Activated naive CD8-positive, alpha-beta T cell treated with anti-CD3 and anti-CD28 coated beads, Interleukin-2, amount 50 U/mL, for 24 hours (primary cell): Measurements from ENCODE around the gene SHC2.

Experiments
- ATAC-seq: fragments of 150-1000 bp; cut with Tn5 transposase; one replicate; pipeline ENCODE4 v1.10.0; 2021
- DNase-seq: peaks from one replicate; pipeline ENCODE4 v3.0.0; 2021
- H3K27ac Mint-ChIP-seq: one replicate; pipeline ENCODE4 v1.8.0; 2021; ENCODE audit warnings: mild to moderate bottlenecking, mixed read lengths
- H3K27me3 Mint-ChIP-seq: one replicate; pipeline ENCODE4 v1.8.0; 2021; ENCODE audit warnings: mixed read lengths
- H3K36me3 Mint-ChIP-seq: one replicate; pipeline ENCODE4 v1.8.0; 2021; ENCODE audit warnings: low read depth, mixed read lengths
- H3K4me1 Mint-ChIP-seq: one replicate; pipeline ENCODE4 v1.8.0; 2021; ENCODE audit warnings: mixed read lengths
- H3K4me3 Mint-ChIP-seq: one replicate; pipeline ENCODE4 v1.8.0; 2021; ENCODE audit warnings: mild to moderate bottlenecking, moderate library complexity, mixed read lengths
- H3K9me3 Mint-ChIP-seq: one replicate; pipeline ENCODE4 v1.8.0; 2021; ENCODE audit warnings: mixed read lengths

The SHC2 gene

GRCh38 chr19:460877-461720 is at the start of gene SHC2:
SHC2 (minus strand) TSS chr19:461033; CDS start chr19:460996, 37 bp downstream.
- DNase-seq (no peak), ATAC-seq (no peak)
- H3K27me3 Mint-ChIP-seq = peaks cover 24% of the 10 kb centered on the region
- peaks cover 9% of the 10 kb centered on the region for H3K4me1 Mint-ChIP-seq
- H3K27ac Mint-ChIP-seq = no peak within 1 kb of the TSS
- peak within 1 kb of the TSS; percentile 67 for H3K4me3 Mint-ChIP-seq
- peaks cover 4% of the 10 kb centered on the region for H3K9me3 Mint-ChIP-seq
- no peaks in the 10 kb centered on the region for H3K36me3 Mint-ChIP-seq

- no peaks in the 10 kb centered on the region for H3K9me3 Mint-ChIP-seq
- peaks cover 48% of the 10 kb centered on the region for H3K4me1 Mint-ChIP-seq
- H3K36me3 Mint-ChIP-seq = peaks cover 2% of the 10 kb centered on the region
- no peaks in the 10 kb centered on the region for H3K27me3 Mint-ChIP-seq
- DNase-seq (no peak), ATAC-seq (no peak)
- peak overlapping the region; percentile 90 for H3K4me3 Mint-ChIP-seq
- H3K27ac Mint-ChIP-seq = peak overlapping the region; percentile 100
Measured at GRCh38 chr19:508204-509150, 47.6 kb upstream of the SHC2 start.

- ATAC-seq (peak; percentile 41), DNase-seq (peak; percentile 84)
- Mint-ChIP-seq H3K36me3 (peaks cover 2% of the 10 kb centered on the region), H3K27ac (peak within 1 kb of the TSS; percentile 100), H3K27me3 (no peaks in the 10 kb centered on the region), H3K9me3 (no peaks in the 10 kb centered on the region), H3K4me1 (peaks cover 52% of the 10 kb centered on the region), H3K4me3 (peak within 1 kb of the TSS; percentile 90)
Measured at GRCh38 chr19:507286-508203, 46.7 kb upstream of the SHC2 start, which contains the start of gene TPGS1. TPGS1 (plus strand) TSS chr19:507497; CDS start chr19:507507, 10 bp downstream.

GRCh38 chr19:506404-507285 is 45.8 kb upstream of the SHC2 start:
- peak; percentile 94 for DNase-seq
- H3K27ac Mint-ChIP-seq = peak overlapping the region; percentile 100
- ATAC-seq = peak; percentile 66
- no peaks in the 10 kb centered on the region for H3K27me3 Mint-ChIP-seq
- H3K36me3 Mint-ChIP-seq = peaks cover 2% of the 10 kb centered on the region
- no peaks in the 10 kb centered on the region for H3K9me3 Mint-ChIP-seq
- H3K4me3 Mint-ChIP-seq = peak overlapping the region; percentile 90
- H3K4me1 Mint-ChIP-seq = peaks cover 48% of the 10 kb centered on the region

GRCh38 chr19:504616-505015 is 43.8 kb upstream of the SHC2 start:
- Mint-ChIP-seq H3K27me3 (no peaks in the 10 kb centered on the region), H3K27ac (no peak overlapping the region), H3K4me3 (no peak overlapping the region), H3K4me1 (peaks cover 31% of the 10 kb centered on the region), H3K36me3 (no peaks in the 10 kb centered on the region), H3K9me3 (no peaks in the 10 kb centered on the region)
- ATAC-seq (no peak), DNase-seq (no peak)

- H3K9me3 Mint-ChIP-seq = no peaks in the 10 kb centered on the region
- ATAC-seq (no peak), DNase-seq (no peak)
- H3K27ac Mint-ChIP-seq = no peak overlapping the region
- peaks cover 15% of the 10 kb centered on the region for H3K27me3 Mint-ChIP-seq
- no peaks in the 10 kb centered on the region for H3K36me3 Mint-ChIP-seq
- no peak overlapping the region for H3K4me3 Mint-ChIP-seq
- peaks cover 15% of the 10 kb centered on the region for H3K4me1 Mint-ChIP-seq
Measured at GRCh38 chr19:501646-502045, 40.8 kb upstream of the SHC2 start.

- Mint-ChIP-seq H3K9me3 (no peaks in the 10 kb centered on the region), H3K27ac (no peak overlapping the region), H3K36me3 (no peaks in the 10 kb centered on the region), H3K4me3 (no peak overlapping the region), H3K27me3 (peaks cover 26% of the 10 kb centered on the region), H3K4me1 (peaks cover 10% of the 10 kb centered on the region)
- DNase-seq (no peak), ATAC-seq (no peak)
Measured at GRCh38 chr19:498977-499623, 38.3 kb upstream of the SHC2 start.

- peaks cover 26% of the 10 kb centered on the region for H3K27me3 Mint-ChIP-seq
- ATAC-seq (no peak), DNase-seq (no peak)
- no peak overlapping the region for H3K27ac Mint-ChIP-seq
- H3K9me3 Mint-ChIP-seq = no peaks in the 10 kb centered on the region
- H3K4me1 Mint-ChIP-seq = peaks cover 12% of the 10 kb centered on the region
- H3K4me3 Mint-ChIP-seq = no peak overlapping the region
- H3K36me3 Mint-ChIP-seq = no peaks in the 10 kb centered on the region
Measured at GRCh38 chr19:498511-498891, 37.7 kb upstream of the SHC2 start.

- DNase-seq (no peak), ATAC-seq (peak; percentile 12)
- Mint-ChIP-seq H3K36me3 (no peaks in the 10 kb centered on the region), H3K27ac (no peak overlapping the region), H3K9me3 (no peaks in the 10 kb centered on the region), H3K4me1 (peaks cover 12% of the 10 kb centered on the region), H3K4me3 (no peak overlapping the region), H3K27me3 (peaks cover 26% of the 10 kb centered on the region)
Measured at GRCh38 chr19:497869-498510, 37.2 kb upstream of the SHC2 start.

GRCh38 chr19:497491-497868 is 36.6 kb upstream of the SHC2 start:
- ATAC-seq (no peak), DNase-seq (no peak)
- peaks cover 7% of the 10 kb centered on the region for H3K4me1 Mint-ChIP-seq
- H3K27ac Mint-ChIP-seq = no peak overlapping the region
- peaks cover 26% of the 10 kb centered on the region for H3K27me3 Mint-ChIP-seq
- no peak overlapping the region for H3K4me3 Mint-ChIP-seq
- H3K36me3 Mint-ChIP-seq = no peaks in the 10 kb centered on the region
- H3K9me3 Mint-ChIP-seq = no peaks in the 10 kb centered on the region

- ATAC-seq = no peak
- peaks cover 6% of the 10 kb centered on the region for H3K4me1 Mint-ChIP-seq
- no peak overlapping the region for H3K27ac Mint-ChIP-seq
- H3K27me3 Mint-ChIP-seq = peaks cover 26% of the 10 kb centered on the region
- no peaks in the 10 kb centered on the region for H3K9me3 Mint-ChIP-seq
- DNase-seq = no peak
- H3K4me3 Mint-ChIP-seq = no peak overlapping the region
- H3K36me3 Mint-ChIP-seq = no peaks in the 10 kb centered on the region
Measured at GRCh38 chr19:496986-497385, 36.2 kb upstream of the SHC2 start.

GRCh38 chr19:496112-496665 is 35.4 kb upstream of the SHC2 start, which contains the start of gene MADCAM1:
MADCAM1 (plus strand) TSS chr19:496486; CDS start chr19:496500, 14 bp downstream.
- no peak for ATAC-seq
- DNase-seq = no peak
- Mint-ChIP-seq H3K4me1 (peaks cover 6% of the 10 kb centered on the region), H3K27ac (no peak within 1 kb of the TSS), H3K36me3 (no peaks in the 10 kb centered on the region), H3K4me3 (no peak within 1 kb of the TSS), H3K9me3 (no peaks in the 10 kb centered on the region), H3K27me3 (peaks cover 26% of the 10 kb centered on the region)
